Left forelimb (tissue), 1 donor: ENCODE measurements around the gene DNAH17.
A peak's percentile ranks its signal among the peaks of the same experiment; 100 is the strongest.

ENCODE experiments used
- DNase-seq: peaks from one replicate; pipeline ENCODE4 v3.0.0-alpha.2; 2018; ENCODE audit warnings: low spot score

The DNAH17 gene

DNA sequence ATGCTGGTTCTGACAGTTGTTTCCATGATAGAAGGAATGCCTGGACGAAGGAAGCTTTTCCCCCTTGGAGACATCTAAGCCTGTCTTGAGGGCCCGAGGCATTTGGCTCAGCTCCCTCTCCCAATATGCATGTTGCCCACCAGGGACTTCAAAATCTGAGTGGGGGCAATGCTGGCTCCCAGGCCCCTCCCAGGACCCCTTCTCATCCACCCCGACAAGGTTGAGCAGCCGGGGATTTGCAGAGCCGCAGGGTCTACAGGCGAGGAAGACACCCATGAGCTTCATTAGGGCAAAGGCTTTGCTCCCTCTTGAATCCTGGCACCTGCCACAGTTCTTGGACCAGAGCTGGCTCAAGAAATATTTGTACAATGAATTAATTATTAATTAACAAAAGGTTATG lies 25.1 kb upstream of the DNAH17 start:
- DNase-seq, result no peak

DNA sequence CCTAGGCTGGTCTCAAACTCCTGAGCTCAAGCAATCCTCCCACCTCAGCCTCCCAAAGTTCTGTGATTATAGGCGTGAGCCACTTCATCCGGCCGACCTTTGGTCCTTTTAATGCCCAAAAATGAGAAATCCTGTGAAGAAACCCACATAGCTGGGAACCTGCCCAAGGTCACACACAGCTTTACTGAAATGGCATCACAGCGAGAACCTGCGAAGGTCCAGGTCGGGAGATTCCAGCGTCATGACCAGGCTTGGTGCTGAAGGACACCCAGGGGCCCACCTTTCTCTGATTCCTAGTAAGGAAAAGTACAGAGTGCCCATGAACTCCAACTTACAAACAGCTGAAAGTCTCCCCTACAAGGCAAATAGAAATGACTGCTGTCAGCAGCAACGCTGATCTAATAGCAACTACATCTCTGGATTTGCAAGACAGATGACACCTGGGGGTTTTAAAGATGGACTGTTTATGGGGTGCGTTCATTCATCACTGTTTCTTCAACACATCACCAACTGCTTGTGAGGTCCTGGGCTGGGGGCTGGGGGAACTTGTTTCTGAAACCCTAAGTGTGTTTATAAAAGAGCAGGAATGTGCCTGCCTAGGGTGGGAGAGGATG lies 24.5 kb upstream of the DNAH17 start:
- DNase-seq, result no peak

DNA sequence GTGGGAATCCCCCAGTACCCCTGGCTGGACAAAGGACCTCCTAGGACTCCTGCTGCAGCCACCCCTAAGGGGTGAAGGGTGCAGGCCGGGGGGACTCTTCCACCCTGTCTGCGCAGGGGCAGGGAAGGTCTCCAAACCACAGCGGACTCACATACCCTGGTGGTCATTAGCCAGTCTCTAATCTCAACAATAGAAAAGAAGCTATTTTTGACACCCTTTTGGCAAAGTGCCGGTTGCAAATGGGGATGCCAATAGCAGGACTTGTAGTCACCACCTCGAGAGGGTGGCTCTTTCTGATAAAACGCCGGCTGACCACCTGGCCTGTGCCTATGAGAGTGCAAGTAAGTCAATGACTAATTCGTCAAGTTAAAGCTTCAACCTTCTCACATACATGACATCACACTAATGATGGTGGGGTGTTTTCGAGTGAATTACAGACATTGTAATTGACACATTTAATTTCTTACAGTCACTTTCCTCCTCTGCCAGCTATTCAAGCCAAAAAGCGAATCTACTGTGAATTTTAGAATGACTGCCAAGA lies 23.1 kb upstream of the DNAH17 start:
- no peak for DNase-seq

DNA sequence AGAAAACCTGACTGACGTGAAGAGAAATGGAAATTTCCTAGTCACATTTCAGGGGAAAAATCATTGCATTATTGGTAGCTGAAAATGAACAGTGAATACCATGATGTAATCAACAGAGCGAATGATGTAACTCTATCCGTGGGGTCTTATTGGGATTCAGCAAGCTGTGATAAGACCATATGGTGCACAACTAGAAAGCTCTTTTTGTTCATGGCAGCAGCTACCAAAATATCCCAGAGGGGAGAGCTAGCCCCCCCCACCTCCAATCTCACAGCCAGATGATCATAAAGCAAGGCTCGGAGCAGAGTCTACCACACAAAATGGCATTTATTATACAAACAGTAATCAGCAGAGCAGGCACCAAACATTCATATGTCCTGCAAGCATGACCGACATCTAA lies 22.2 kb upstream of the DNAH17 start:
- peak; percentile 28 for DNase-seq

DNA sequence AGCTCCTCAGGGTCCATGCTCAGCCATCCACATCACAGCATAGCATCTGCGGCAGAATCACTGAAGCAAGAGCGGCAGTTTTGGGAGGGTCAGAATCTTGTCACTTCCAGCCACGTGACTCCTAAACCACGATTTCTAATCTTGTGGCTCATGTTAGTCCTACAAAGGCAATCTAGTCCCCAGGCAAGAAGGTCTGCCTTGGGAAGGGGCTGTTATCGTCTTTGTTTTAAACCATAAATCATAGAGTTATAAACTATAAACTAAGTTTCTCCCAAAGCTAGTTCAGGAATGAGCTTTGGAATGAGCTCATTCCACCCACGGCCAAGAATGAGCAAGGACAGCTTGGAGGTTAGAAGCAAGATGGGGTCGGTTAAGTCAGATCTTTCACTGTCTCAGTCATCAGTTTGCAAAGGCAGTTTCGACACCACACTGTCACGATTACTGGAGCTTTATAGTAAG lies 20.8 kb upstream of the DNAH17 start:
- DNase-seq, result peak; percentile 55

DNA sequence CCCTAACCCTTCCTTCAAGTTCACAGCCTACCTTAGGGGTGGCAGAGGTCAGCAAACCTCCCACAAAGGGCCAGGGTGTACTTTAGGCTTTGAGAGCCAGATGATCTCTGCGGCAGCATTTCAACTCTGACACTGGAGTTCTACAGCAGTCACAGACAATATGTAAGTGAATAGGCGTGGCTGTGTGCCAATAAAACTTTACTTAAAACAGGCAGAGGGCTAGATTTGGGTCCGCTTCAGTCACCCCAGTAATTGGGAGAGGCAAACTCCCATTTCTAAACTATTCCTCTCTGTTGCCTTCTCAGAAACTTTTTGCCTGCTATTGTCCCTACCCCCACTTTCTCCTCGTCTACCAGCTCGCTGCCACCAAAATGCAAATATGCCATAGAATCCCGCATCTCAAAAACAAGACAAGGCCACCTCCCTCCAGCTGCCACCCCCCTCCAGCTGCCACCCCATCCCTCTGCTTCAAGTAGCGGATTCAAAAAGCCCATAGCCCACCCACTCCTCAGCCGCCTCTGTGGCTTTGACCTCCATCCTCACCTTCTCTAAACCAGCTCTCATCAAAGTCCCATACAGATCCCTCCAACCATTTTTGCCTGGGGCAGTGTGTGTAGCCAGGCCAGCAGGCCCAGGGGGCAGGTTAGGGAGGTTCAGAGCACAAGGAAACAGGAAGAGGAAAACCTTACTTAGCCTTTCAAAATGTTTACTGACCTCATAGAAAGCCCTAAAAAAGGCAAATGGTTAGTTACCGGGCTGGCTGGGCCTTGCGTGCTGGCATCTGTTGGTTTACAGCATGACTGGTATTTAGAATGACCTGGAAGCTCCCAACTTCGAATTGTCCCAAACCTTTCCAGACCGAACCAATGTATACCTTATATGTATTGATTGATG lies 19.9 kb upstream of the DNAH17 start:
- no peak for DNase-seq

DNA sequence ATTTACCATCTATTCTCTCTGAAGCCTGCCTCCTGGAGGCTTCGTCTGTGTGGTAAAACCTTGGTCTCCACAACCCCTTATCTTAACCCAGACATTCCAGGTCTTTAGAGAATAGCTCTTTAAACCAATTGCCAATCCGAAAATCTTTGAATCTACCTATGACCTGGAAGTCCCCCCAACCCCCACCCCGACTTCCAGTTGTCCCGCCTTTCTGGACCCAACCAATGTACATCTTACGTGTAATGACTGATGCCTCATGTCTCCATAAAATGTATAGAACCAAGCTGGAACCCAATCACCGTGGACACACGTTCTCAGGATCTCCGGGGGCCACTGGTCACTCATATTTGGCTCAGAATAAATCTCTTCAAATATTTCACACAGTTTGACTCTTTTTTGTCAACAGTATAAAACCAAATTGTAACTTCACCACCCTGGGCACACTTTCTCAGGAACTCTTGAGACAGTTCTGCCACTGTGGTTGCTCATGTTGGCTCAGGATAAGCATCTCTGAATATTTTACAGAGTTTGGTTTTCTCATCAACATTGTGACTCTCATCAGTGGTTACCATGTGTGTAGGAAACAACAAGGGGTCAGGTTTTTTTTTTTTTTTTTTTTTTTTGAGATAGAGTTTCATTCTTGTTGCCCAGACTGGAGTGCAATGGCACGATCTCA lies 18.1 kb upstream of the DNAH17 start:
- DNase-seq, result peak; percentile 28

DNA sequence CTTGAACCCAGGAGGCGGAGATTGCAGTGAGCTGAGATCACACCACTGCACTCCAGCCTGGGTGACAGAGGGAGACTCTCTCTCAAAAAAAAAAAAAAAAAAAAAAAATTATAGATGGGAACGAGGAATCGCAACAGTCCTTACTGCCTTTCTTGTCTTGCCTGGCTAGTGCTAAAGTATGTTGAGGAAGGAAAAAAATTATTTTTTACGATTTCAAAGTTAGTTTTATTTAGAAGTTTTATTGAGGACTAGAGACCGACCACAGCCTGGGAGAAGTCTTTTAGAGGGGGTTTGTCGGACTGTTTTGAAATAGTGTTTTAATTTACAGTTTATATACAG lies 15.8 kb upstream of the DNAH17 start:
- DNase-seq, result no peak

DNA sequence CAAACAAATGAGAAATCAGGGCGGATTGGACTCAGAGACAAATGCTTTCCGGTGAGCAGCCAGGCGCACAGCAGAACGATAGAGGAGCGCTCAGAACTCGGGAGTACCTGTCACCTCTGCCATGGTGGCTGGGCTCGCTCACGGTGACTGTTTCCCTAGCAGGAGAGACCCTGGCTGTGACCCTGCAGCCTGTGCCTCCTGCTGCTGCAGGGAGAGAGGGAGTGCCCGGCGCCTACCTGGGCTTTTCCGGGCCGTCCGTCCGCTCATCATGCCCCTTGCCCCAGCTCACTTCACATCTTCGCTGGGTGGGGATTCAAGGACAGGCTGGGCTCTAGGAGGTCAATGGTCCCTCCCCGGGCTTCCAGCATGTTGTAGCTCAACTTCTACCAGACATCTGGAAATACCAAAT lies 14.1 kb upstream of the DNAH17 start:
- DNase-seq, result no peak

DNA sequence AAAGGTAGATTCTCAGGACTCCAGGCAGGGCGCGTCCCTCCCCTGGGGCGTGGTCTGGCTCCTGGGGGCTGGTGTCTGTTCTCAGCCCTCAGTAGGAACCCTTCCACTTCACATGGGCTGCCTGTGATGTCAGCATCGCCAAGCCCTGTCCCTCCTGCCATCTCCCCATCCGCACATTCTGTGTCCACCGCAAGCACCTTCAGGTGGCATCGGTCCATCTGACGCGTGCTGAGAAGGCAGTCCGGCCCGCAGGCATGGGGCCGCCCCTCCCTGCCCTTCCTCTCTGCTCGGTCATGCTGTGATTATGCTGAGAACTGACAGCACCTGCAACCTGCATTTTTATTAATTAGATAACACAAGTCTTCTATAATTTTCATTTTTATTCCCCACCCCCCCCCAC lies 12.7 kb upstream of the DNAH17 start:
- DNase-seq, result no peak

DNA sequence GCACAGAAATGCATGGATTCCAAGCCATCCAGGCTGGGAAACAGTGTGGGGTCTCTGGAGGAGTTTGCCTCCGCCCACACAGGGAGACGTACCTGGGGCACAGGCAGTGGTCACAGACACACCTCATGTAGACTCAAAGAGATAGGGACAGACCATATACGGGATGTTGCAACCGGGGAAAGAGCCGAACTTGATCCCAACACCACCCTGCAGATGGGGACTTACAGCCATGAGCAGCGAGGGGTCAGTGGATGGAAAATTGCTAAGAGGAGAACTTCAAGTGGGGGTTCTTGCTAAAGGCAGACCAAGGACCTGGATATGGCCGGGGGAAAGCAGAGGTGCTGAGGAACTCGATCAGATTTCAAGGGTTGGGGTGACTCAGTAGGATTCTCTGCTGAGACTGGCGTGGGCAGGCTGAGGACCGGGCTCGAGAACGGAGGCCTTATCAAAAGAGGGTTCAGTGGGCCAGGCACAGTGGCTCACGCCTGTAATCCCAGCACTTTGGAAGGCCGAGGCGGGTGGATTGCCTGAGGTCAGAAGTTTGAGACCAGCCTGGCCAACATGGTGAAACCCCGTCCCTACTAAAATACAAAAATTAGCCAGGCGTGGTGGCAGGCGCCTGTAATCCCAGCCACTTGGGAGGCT lies 12.0 kb upstream of the DNAH17 start:
- no peak for DNase-seq

DNA sequence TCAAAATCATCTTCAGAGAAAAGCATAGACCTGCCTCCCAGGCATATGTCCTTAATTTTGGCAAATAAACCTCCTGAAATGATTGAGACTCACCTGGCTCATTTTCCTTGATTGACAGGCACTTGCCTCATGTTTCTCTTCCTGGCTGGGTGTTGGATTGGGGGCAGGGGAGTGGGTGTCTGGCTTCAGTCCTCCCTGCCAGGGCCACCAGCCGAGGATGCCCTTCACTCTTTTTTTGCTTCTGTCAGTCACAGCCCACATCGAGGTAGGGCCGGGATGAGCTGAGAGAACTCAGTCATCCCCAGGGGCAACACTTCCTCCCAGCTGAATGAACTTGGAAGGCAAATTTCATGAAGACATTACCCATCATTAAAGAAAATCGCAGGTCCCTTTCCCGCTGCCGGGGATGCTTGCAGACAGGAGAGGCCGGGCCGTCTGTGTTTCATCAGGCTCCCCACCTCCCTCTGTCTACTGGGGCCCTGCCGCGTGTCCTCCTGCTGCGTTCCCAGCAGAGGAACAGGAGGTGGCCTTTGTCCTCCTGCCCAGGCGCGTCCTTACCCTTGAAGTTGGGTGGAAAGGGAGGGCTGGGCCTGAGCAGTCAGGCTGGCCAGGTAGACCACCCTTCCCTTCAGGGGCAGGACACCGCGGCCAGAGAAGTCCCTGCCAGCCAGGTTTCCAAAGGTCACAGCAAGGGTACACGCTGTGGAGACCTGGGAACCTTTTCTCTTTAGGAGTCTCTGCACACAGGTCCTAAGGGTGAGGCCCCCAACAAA lies 11.2 kb upstream of the DNAH17 start:
- DNase-seq, result no peak

DNA sequence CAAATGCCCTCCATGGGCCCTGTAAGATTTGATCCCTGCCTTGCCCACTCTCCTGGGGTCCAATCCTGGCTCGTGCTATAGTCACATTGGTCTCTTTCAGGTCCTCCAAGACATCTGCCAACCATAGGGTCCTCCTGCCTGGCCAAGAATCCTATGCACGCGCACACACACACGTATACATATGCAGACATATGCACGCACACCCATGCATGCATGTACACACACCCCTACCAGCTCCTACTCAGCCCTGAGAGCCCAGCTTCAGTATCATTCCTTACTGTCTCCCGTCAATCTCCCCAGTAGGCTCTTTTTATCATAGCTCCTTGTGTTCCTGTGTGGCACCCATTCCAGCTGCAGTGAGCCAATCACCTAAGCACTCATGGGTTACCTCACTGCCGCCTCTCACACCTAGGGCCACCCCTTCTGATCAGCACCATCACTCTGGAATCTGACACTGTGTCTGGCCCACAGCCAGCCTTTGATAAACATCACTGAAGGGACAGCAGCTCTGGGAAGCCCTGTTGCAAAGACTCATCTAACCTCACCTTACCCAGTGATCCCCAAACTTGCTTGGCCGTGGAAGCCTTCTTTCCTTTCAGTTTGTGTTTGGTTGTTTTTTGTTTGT lies 7.9 kb upstream of the DNAH17 start:
- DNase-seq, result no peak

DNA sequence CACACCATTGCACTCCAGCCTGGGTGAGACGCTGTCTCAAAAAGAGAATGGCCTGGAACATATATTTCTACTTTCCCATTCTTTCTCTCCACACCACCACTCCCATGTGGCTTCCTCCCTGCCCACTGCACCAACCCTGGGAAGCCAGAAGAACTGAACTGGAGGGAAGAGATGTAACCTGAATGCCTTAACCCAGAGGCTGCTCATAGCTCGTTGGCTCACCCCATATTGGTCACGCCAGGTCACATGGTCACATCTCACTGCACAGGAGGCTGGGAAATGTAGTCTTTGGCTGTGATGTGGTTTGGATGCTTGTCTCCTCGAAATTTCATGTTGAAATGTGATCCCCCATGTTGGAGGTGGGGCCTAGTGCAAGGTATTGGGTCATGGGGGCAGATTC lies 5.9 kb upstream of the DNAH17 start:
- DNase-seq, result no peak

DNA sequence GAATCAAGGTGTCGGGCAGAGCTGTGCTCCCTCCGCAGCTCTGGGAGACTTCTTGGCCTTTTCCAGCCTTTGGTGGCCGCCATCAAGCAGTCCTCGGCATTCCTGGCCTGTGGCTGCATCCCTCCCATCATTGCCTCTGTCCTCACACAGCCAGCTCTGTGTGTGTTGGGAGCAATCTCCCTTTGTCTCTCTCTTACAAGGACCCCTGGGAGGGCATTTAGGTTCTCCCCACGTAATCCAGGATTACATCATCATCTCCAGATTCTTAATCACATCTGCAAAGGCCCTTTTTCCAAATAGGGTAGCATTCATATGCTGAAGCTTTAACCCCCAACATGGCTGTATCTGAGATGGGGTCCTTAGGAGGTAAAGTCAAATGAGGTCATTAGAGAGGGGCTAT lies 4.1 kb upstream of the DNAH17 start:
- DNase-seq, result no peak

DNA sequence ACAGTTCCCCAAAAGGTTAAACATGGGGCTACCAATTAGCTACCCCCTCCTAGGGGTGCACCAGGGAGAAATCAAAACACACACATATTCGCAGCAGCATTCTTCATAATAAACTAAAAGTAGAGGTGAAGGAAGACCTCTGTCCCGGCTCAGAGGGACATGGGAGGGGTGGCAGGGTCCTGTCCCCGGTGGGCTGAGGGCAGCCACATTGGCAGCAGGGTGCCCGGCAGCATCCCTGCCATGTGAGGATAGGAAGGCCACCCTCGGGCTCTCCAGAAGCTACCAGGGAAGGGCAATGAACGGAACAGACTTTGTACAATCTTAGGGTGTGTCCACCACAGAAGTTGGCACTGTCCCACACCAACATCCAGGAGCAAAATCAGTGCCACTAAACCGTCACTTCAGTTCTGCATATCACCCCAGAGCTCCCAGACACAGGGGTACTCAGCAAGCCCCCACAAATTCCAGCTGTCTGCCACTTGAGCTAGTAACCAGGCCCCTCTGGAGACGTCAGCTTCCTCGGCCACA lies 3.1 kb upstream of the DNAH17 start:
- no peak for DNase-seq

DNA sequence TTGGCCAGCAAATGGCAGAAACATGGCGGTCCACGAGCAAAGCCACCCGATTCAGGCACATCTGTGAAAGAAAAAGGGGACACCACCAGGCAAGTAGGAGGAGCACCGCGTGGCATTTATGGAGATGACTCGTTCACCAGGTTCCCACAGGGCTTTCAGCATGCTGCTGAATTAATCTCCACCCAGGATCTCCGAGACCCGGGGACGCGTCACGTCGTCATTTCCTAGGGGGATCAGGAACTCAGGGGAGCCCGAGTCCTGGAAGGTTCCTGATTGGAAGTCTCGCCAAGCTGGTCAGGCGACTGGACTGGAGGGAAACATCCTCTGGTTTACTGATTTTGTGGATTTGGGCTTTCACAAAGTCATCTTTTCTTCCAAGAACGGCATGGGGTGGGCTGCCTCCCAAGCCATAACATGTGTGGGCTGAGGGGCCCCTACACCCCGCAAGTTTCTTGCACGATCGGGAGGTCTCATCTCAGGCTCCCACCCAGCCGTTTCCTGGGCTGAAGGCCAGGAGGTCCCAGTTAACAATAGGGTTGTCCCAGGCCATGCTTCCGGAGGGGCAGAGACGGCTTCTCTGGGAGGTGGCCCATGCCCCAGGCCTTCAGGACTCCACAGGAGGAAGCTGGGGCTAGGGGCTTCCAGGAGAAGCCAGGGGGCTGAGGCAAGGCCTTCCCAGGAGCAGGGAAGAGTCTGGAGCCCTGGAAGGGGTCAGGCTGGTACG lies 645 bp downstream of the DNAH17 start:
- no peak for DNase-seq

DNA sequence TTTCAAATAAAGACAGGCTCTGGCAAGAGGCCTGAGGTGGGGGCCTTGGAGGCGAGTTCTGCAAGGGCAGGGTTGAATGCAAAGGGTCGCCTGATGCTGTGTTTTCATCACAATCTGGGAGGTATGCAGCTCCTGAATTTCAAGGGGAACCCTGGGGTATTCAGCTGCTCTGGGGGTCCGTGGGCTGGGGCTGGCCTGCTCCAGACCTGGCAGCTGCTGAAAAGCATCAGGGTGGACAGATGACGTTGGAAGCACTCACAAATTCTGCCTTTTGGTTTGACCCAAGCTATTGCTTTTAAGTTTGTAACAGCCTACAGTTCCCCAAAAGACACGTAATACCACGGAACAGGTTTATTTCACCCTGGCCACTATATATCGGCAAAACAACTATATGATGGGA lies 1.3 kb downstream of the DNAH17 start:
- no peak for DNase-seq

DNA sequence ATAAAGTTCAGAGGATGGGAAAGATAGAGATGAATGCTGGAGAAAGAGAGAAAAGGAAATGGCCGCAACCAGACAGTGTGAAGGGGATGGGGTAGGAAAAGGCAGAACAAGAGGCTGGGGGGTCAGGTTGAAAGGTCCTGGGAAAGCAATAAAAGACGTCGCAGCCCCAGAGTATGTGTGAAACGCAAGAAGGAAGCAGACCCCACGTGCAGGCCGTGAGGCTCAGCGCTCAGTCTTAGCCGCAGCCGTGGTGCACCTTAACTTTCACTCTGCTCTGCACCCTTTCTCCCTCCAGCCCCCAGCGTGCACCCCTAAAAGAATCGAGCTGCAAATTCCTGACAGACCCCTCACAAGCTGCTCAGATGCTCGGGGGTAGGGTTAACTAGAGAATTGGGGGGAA lies 1.9 kb downstream of the DNAH17 start:
- no peak for DNase-seq

DNA sequence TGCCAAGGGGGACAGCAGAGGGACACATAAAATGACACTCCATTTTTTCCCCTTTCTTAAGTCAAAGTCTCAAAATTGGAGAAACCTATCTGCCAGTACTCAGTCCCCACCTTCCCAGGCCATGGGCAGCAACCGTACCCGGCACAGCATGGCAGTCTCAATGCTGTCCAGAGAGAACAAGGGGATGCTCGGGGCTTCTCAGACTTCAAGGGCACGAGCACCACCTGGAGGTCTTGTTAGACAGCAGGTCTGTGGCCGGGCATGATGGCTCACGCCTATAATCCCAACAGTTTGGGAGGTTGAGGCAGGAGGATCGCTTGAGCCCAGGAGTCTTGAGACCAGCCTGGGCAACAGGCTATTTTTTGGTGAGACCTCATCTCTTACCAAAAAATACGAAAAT lies 3.2 kb downstream of the DNAH17 start:
- DNase-seq, result no peak
